Liver (tissue), 3 donors: ENCODE data around the gene SIPA1L3.

Experiments used
- CTCF ChIP-seq: fragments of 150-350 bp; IDR thresholded peaks from 2 replicates; pipeline ENCODE4 v1.5.1; 2017; ENCODE audit warnings: improper control_type of control experiment, low read depth, low read length; ENCODE audit not compliant: missing input control
- REST ChIP-seq: IDR thresholded peaks from 2 replicates; pipeline ENCODE4 v1.6.1; 2016; ENCODE audit warnings: antibody characterized with exemption, mild to moderate bottlenecking
- RXRA ChIP-seq, 2 donors: IDR thresholded peaks; 2 replicates each; pipeline ENCODE4 v1.6.1; 2017 to 2018; ENCODE audit warnings: antibody characterized with exemption in 2 of 2, mild to moderate bottlenecking in 1 of 2
- SP1 ChIP-seq: IDR thresholded peaks from 2 replicates; pipeline ENCODE4 v1.6.1; 2018; ENCODE audit warnings: antibody characterized with exemption, mild to moderate bottlenecking
- TF ChIP-seq, protein P1 (sequence below): IDR thresholded peaks from 2 replicates; pipeline ENCODE4 v1.6.1; 2016; ENCODE audit warnings: antibody characterized with exemption
- donor health status: healthy.
- donor health status: healthy.

- TF ChIP-seq SP1: no peak
- no peak for TF ChIP-seq REST
- TF ChIP-seq CTCF: no peak
- TF ChIP-seq, protein P1, sequence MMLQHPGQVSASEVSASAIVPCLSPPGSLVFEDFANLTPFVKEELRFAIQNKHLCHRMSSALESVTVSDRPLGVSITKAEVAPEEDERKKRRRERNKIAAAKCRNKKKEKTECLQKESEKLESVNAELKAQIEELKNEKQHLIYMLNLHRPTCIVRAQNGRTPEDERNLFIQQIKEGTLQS: no peak
- TF ChIP-seq RXRA (IDR thresholded peaks at IDR 0.05): no peak
Measured at GRCh38 chr19:37966662-37967231, 59.7 kb downstream of the SIPA1L3 start.
